GM12878 (cell line): Measurements from ENCODE around the gene FOXK2. TPM values are rescaled to one million over a fixed set of nuclear protein-coding genes. Genes with fewer than 3 reads are reported as not detected.
"Not testable (repeated sequence)": the region's sequence is repeated elsewhere in the genome, so short reads cannot be mapped to it uniquely, and the experiment has no call there.

ENCODE experiments used
- ATAC-seq: fragments of 200-7000 bp; cut with Tn5 transposase; 3 replicates; pipeline ENCODE4 v1.9.1; 2020; ENCODE audit warnings: mild to moderate bottlenecking, moderate library complexity
- BruUV-seq: library from RNA; stranded (reverse); fragments of 400-500 nt; replicated peaks from 2 replicates; lab custom pipeline; 2021; lab: Mats Ljungman, UMichigan
- CTCF ChIA-PET: fragments of 300-600 bp; sonication (Branson Sonifier 250); formaldehyde crosslinking; extraction: SDS; loops from one replicate; lab custom pipeline; 2021; ENCODE audit warnings: inconsistent platforms; lab: Yijun Ruan, JAX
- POLR2A ChIA-PET: fragments of 350-600 bp; formaldehyde crosslinking; extraction: SDS; loops from one replicate; lab custom pipeline; 2021; ENCODE audit warnings: inconsistent platforms; lab: Charles Lee
- RAD21 ChIA-PET: fragments of 300-600 bp; sonication (Branson Sonifier 250); formaldehyde crosslinking; loops from one replicate; lab custom pipeline; 2023; ENCODE audit warnings: antibody characterized with exemption; ENCODE audit not compliant: unreplicated experiment; lab: Charles Lee
- SMC1A ChIA-PET: fragments of 300-600 bp; sonication (Branson Sonifier 250); formaldehyde crosslinking; loops from one replicate; lab custom pipeline; 2023; ENCODE audit not compliant: unreplicated experiment, uncharacterized antibody; lab: Charles Lee
- DNase-seq: peaks from one replicate; pipeline ENCODE4 v3.0.0-alpha.2; 2011; ENCODE audit warnings: low read depth, low spot score
- FAIRE-seq: peaks from 3 replicates; lab custom pipeline; 2011; peaks lifted over from hg19 to GRCh38; lab: Jason Lieb, UNC
- H2AFZ ChIP-seq: 2 replicates; pipeline ENCODE4 v1.6.0; 2011; ENCODE audit warnings: low read depth, low read length, control low read depth; ENCODE audit not compliant: control insufficient read depth
- H3K27ac ChIP-seq: 2 replicates; pipeline ENCODE4 v1.5.1; 2011; ENCODE audit warnings: control low read depth; ENCODE audit not compliant: control insufficient read depth, insufficient read depth
- H3K27me3 ChIP-seq, 2 experiments: replicated peaks in 1 of 2; 2 replicates each; pipeline versions ENCODE4 v1.6.0 to v1.6.1; 2011; ENCODE audit warnings: low read length in 1 of 2; ENCODE audit not compliant: control insufficient read depth in 2 of 2, insufficient read depth in 2 of 2
- H3K36me3 ChIP-seq, 2 experiments: 2 replicates each; pipeline ENCODE4 v1.5.1; 2011; ENCODE audit warnings: low read length in 1 of 2; ENCODE audit not compliant: control insufficient read depth in 2 of 2, insufficient read depth in 2 of 2
- H3K4me1 ChIP-seq: 2 replicates; pipeline ENCODE4 v1.6.1; 2011; ENCODE audit warnings: mild to moderate bottlenecking, low read length, moderate library complexity, mixed read lengths; ENCODE audit not compliant: control insufficient read depth, insufficient read depth
- H3K4me2 ChIP-seq: 2 replicates; pipeline ENCODE4 v1.6.0; 2011; ENCODE audit warnings: control low read depth; ENCODE audit not compliant: control insufficient read depth, insufficient read depth
- H3K4me3 ChIP-seq: fragments of 200-600 bp; sonication (generic); 2 replicates; pipeline ENCODE4 v1.5.1; 2016
- H3K79me2 ChIP-seq: 2 replicates; pipeline ENCODE4 v1.6.0; 2011; ENCODE audit warnings: low read length; ENCODE audit not compliant: control insufficient read depth, insufficient read depth
- H3K9ac ChIP-seq: 2 replicates; pipeline ENCODE4 v1.8.0; 2011; ENCODE audit warnings: low read length, control low read depth, mixed read lengths; ENCODE audit not compliant: control insufficient read depth, insufficient read depth
- H3K9me3 ChIP-seq: replicated peaks from 3 replicates; pipeline ENCODE4 v1.5.1; 2011; ENCODE audit warnings: mild to moderate bottlenecking, low read length; ENCODE audit not compliant: control insufficient read depth, insufficient read depth
- H4K20me1 ChIP-seq: 2 replicates; pipeline ENCODE4 v1.6.0; 2011; ENCODE audit not compliant: control insufficient read depth, insufficient read depth
- ASH2L ChIP-seq: fragments of 300-600, 200-600 bp; sonication (generic); IDR thresholded peaks from 2 replicates; pipeline ENCODE4 v1.6.1; 2017; ENCODE audit warnings: low read depth, mild to moderate bottlenecking, borderline replicate concordance
- CBX5 ChIP-seq: sonication (generic); IDR thresholded peaks from 2 replicates; pipeline ENCODE4 v1.6.1; 2016; ENCODE audit warnings: low read depth, moderate library complexity, mild to moderate bottlenecking, inconsistent platforms
- NFYA ChIP-seq: IDR thresholded peaks from 2 replicates; pipeline ENCODE4 v1.6.1; 2011; ENCODE audit warnings: low read depth, mild to moderate bottlenecking, low read length, improper control_type of control experiment, borderline replicate concordance
- PAX5 ChIP-seq: IDR thresholded peaks from 2 replicates; pipeline ENCODE4 v1.6.1; 2011; ENCODE audit warnings: low read depth, low read length, borderline replicate concordance
- RFX5 ChIP-seq: IDR thresholded peaks from 2 replicates; pipeline ENCODE4 v1.6.1; 2011; ENCODE audit warnings: low read depth, low read length, improper control_type of control experiment
- RUNX3 ChIP-seq: IDR thresholded peaks from 2 replicates; pipeline ENCODE4 v1.6.1; 2012; ENCODE audit warnings: low read length, inconsistent platforms
- SREBF1 ChIP-seq: IDR thresholded peaks from 2 replicates; pipeline ENCODE4 v1.6.1; 2012; ENCODE audit warnings: mild to moderate bottlenecking, low read length
- TCF7 ChIP-seq: IDR thresholded peaks from 2 replicates; pipeline ENCODE4 v1.6.1; 2014; ENCODE audit warnings: antibody characterized with exemption, borderline replicate concordance
- ZNF207 ChIP-seq: fragments of 450-650 bp; IDR thresholded peaks from 2 replicates; pipeline ENCODE4 v1.6.1; 2014; ENCODE audit warnings: antibody characterized with exemption, mild to moderate bottlenecking, borderline replicate concordance
- WGBS: methylation state at CpG from one replicate; pipeline ENCODE4 v1.1.6; 2016; ENCODE audit warnings: low lambda C conversion rate; ENCODE audit not compliant: insufficient replicate concordance, insufficient coverage; ENCODE audit errors: missing lambda C conversion rate; 5-methylcytosine and 5-hydroxymethylcytosine counted together
- in situ Hi-C: fragments of 300-500 bp; cut with MboI; formaldehyde crosslinking; loops from 9 replicates; pipeline ENCODE4 v1.14.3; 2018; ENCODE audit warnings: mixed read lengths
- intact Hi-C: fragments of 100-400 bp; cut with micrococcal nuclease; formaldehyde crosslinking; loops from one replicate; pipeline ENCODE4 v1.14.2; 2022; ENCODE audit not compliant: unreplicated experiment
- polyA plus RNA-seq, 11 experiments: library from polyadenylated mRNA; depleted of rRNA in 4 of 11; unstranded in 6 of 11; stranded (reverse) in 5 of 11; fragments of >200 nt; fragmentation: Nextera tagmentation in 4 of 11; fragmentation: Illumina TruSeq in 1 of 11; extraction: Ambion mirVana in 4 of 11; extraction: Trizol in 1 of 11; gene quantifications; 1 replicate in 1 of 11; 2 replicates in 10 of 11; pipeline versions ENCODE4 v1.2.1 to v1.2.3, GENCODE V29; 2011 to 2016; ENCODE audit warnings: inconsistent platforms in 2 of 11, missing spikeins in 2 of 11, low read depth in 1 of 11
- total RNA-seq, 4 experiments: library from RNA; depleted of rRNA in 3 of 4; stranded (reverse); fragments of >200 nt in 3 of 4; fragmentation: Illumina TruSeq in 1 of 4; extraction: Trizol in 1 of 4; gene quantifications; 2 replicates each; pipeline versions ENCODE4 v1.2.1 to v1.2.3, GENCODE V29; 2013 to 2021
- TF ChIP-seq, protein P1 (sequence below): fragments of 450-650 bp; conservative IDR thresholded peaks from 2 replicates; pipeline ENCODE4 v1.6.1; 2017; ENCODE audit warnings: mild to moderate bottlenecking, moderate library complexity
- TF ChIP-seq, protein P2 (sequence below): fragments of 450-650 bp; IDR thresholded peaks from 2 replicates; pipeline ENCODE4 v1.6.1; 2017; ENCODE audit warnings: mild to moderate bottlenecking, low read depth, inconsistent platforms; ENCODE audit not compliant: poor library complexity, severe bottlenecking
- TF ChIP-seq, protein P3 (sequence below): IDR thresholded peaks from 2 replicates; pipeline ENCODE4 v1.6.1; 2012; ENCODE audit warnings: low read depth, low read length, improper control_type of control experiment

FOXK2 gene
- total and polyA plus RNA-seq, 10 of the 15 experiments (the other 5 are each of a cell fraction or from before 2014, with no cell fraction given) = 2.4 to 56.8 (median 34.4) TPM

DNA sequence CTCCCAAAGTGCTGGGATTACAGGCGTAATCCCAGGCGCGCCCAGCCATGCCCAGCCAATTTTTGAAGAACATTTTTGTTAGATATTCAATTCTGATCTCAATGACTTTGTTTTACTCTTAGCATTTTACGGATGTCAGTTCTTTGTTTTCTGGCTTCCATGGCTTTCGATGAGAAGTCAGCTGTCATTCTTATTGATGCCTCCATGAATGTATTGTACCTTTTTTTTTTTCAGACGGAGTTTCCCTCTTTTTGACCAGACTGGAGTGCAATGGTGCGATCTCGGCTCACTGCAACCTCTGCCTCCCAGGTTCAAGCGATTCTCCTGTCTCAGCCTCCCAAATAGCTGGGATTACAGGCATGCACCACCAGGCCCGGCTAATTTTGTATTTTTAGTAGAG is 5.7 kb upstream of the FOXK2 start:
- H3K36me3 ChIP-seq, BruUV-seq, RAD21 ChIA-PET, SMC1A ChIA-PET, H3K4me1 ChIP-seq, H3K9ac ChIP-seq, ATAC-seq, H3K4me2 ChIP-seq, in situ Hi-C loops, H2AFZ ChIP-seq, FAIRE-seq, POLR2A ChIA-PET, H4K20me1 ChIP-seq, H3K79me2 ChIP-seq, H3K4me3 ChIP-seq, DNase-seq, intact Hi-C loops, H3K9me3 ChIP-seq, H3K27me3 ChIP-seq, CTCF ChIA-PET, H3K27ac ChIP-seq: not testable (repeated sequence)
- TF ChIP-seq CBX5 = 0 out of 2 replicates have a peak, but pooled peaks have one; percentile 26
- WGBS = 95% methylated on average over 6 of the region's 10 CpGs

DNA sequence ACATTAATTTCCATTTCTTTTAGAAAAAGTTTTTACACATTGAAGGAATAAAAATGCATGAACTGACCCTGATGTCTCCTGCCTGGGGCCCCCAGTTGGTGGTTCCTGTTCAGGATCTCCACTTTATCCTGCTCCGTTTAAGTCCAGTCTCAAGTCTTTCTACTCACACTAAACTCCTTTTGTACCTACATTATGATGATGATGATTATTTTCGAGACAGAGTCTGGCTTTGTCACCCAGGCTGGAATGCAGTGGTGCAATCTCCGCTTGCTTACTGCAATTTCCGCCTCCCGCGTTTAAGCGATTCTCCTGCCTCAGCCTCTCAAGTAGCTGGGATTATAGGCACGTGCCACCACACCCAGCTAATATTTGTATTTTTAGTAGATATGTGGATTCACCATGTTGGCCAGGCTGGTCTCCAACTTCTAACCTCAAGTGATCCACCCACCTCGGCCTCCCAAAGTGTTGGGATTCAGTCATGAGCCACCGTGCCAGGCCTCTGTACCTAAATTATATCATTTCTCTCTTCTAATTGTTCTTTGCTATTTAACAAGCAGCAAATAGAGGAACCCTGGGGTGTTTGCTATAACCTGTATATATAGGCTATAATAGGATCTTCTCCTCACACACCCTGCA is 2.2 kb upstream of the FOXK2 start:
- RAD21 ChIA-PET = no interaction called here
- 77% methylated on average over 10 of the region's 10 CpGs for WGBS
- no peaks in the 10 kb centered on the region for H3K36me3 ChIP-seq
- no TSS peak for BruUV-seq
- H3K4me1 ChIP-seq = no peaks in the 10 kb centered on the region; the same call in 1 of the 2 replicates
- DNase-seq (no peak), ATAC-seq (no peak), FAIRE-seq (no peak)
- no peaks in the 10 kb centered on the region for H3K27me3 ChIP-seq
- in situ Hi-C loops (no loop called here), intact Hi-C loops (no loop called here)
- H2AFZ ChIP-seq = no peak overlapping the region
- H3K79me2 ChIP-seq = peaks cover 23% of the 10 kb centered on the region
- no peak overlapping the region for H3K9ac ChIP-seq
- no peak overlapping the region for H3K4me3 ChIP-seq
- no peaks in the 10 kb centered on the region for H3K9me3 ChIP-seq
- CTCF ChIA-PET = interaction anchor here (0.9 kb wide), 1 partner anchor 10 kb away, joined by 3 read pairs; no protein-coding TSS in a partner anchor
- no peaks in the 10 kb centered on the region; the same call in 1 of the 2 replicates for H4K20me1 ChIP-seq
- SMC1A ChIA-PET = no interaction called here
- H3K27ac ChIP-seq = no peak overlapping the region
- no peak overlapping the region for H3K4me2 ChIP-seq
- POLR2A ChIA-PET = no interaction called here
- TF ChIP-seq ZNF207 = no peak
- no peak for TF ChIP-seq RFX5
- TF ChIP-seq, protein P1, sequence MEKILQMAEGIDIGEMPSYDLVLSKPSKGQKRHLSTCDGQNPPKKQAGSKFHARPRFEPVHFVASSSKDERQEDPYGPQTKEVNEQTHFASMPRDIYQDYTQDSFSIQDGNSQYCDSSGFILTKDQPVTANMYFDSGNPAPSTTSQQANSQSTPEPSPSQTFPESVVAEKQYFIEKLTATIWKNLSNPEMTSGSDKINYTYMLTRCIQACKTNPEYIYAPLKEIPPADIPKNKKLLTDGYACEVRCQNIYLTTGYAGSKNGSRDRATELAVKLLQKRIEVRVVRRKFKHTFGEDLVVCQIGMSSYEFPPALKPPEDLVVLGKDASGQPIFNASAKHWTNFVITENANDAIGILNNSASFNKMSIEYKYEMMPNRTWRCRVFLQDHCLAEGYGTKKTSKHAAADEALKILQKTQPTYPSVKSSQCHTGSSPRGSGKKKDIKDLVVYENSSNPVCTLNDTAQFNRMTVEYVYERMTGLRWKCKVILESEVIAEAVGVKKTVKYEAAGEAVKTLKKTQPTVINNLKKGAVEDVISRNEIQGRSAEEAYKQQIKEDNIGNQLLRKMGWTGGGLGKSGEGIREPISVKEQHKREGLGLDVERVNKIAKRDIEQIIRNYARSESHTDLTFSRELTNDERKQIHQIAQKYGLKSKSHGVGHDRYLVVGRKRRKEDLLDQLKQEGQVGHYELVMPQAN = no peak
- no peak for TF ChIP-seq RUNX3
- no peak for TF ChIP-seq TCF7
- TF ChIP-seq, protein P2, sequence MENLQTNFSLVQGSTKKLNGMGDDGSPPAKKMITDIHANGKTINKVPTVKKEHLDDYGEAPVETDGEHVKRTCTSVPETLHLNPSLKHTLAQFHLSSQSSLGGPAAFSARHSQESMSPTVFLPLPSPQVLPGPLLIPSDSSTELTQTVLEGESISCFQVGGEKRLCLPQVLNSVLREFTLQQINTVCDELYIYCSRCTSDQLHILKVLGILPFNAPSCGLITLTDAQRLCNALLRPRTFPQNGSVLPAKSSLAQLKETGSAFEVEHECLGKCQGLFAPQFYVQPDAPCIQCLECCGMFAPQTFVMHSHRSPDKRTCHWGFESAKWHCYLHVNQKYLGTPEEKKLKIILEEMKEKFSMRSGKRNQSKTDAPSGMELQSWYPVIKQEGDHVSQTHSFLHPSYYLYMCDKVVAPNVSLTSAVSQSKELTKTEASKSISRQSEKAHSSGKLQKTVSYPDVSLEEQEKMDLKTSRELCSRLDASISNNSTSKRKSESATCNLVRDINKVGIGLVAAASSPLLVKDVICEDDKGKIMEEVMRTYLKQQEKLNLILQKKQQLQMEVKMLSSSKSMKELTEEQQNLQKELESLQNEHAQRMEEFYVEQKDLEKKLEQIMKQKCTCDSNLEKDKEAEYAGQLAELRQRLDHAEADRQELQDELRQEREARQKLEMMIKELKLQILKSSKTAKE = no peak
- no peak for TF ChIP-seq SREBF1
- TF ChIP-seq, protein P3, sequence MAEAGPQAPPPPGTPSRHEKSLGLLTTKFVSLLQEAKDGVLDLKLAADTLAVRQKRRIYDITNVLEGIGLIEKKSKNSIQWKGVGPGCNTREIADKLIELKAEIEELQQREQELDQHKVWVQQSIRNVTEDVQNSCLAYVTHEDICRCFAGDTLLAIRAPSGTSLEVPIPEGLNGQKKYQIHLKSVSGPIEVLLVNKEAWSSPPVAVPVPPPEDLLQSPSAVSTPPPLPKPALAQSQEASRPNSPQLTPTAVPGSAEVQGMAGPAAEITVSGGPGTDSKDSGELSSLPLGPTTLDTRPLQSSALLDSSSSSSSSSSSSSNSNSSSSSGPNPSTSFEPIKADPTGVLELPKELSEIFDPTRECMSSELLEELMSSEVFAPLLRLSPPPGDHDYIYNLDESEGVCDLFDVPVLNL = no peak
- TF ChIP-seq NFYA = no peak
- no peak for TF ChIP-seq PAX5
- TF ChIP-seq ASH2L = no peak
